ENCODE data around the gene TNFSF13.

GRCh38 chr17:7552621-7553051 lies 5.9 kb upstream of the TNFSF13 start:
- TF ChIP-seq, protein P1, sequence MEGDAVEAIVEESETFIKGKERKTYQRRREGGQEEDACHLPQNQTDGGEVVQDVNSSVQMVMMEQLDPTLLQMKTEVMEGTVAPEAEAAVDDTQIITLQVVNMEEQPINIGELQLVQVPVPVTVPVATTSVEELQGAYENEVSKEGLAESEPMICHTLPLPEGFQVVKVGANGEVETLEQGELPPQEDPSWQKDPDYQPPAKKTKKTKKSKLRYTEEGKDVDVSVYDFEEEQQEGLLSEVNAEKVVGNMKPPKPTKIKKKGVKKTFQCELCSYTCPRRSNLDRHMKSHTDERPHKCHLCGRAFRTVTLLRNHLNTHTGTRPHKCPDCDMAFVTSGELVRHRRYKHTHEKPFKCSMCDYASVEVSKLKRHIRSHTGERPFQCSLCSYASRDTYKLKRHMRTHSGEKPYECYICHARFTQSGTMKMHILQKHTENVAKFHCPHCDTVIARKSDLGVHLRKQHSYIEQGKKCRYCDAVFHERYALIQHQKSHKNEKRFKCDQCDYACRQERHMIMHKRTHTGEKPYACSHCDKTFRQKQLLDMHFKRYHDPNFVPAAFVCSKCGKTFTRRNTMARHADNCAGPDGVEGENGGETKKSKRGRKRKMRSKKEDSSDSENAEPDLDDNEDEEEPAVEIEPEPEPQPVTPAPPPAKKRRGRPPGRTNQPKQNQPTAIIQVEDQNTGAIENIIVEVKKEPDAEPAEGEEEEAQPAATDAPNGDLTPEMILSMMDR (IDR thresholded peaks at IDR 0.05), result no peak
- TF ChIP-seq POLR2A (IDR thresholded peaks at IDR 0.05), result no peak
